ENCODE results near the gene RGS7.
"Not testable (repeated sequence)": the region's sequence is repeated elsewhere in the genome, so short reads cannot be mapped to it uniquely, and the experiment has no call there.

The RGS7 gene

GRCh38 chr1:241212628-241213027, 144.4 kb downstream of the RGS7 start:
- no peak for DNase-seq (ENCODE audit: low spot score)

GRCh38 chr1:241208910-241209379, 148.1 kb downstream of the RGS7 start:
- DNase-seq (ENCODE audit: low spot score), result no peak

- DNase-seq (ENCODE audit: low spot score), result no peak
Observed at GRCh38 chr1:241203817-241204216, 153.2 kb downstream of the RGS7 start.

- no peak for DNase-seq (ENCODE audit: low spot score)
Observed at GRCh38 chr1:241202401-241202800, 154.6 kb downstream of the RGS7 start.

- DNase-seq (ENCODE audit: low spot score), result no peak
Observed at GRCh38 chr1:241186716-241187115, 170.3 kb downstream of the RGS7 start.

- no peak for DNase-seq (ENCODE audit: low spot score)
Observed at GRCh38 chr1:241181971-241182370, 175.0 kb downstream of the RGS7 start.

- no peak for DNase-seq (ENCODE audit: low spot score)
Observed at GRCh38 chr1:241181471-241181870, 175.5 kb downstream of the RGS7 start.

GRCh38 chr1:241180569-241180968, 176.4 kb downstream of the RGS7 start:
- no peak for DNase-seq (ENCODE audit: low spot score)

- no peak for DNase-seq (ENCODE audit: low spot score)
Observed at GRCh38 chr1:241177660-241178059, 179.3 kb downstream of the RGS7 start.

GRCh38 chr1:241172486-241172885, 184.5 kb downstream of the RGS7 start:
- DNase-seq (ENCODE audit: low spot score), result no peak

- no peak for DNase-seq (ENCODE audit: low spot score)
Observed at GRCh38 chr1:241171991-241172390, 185.0 kb downstream of the RGS7 start.

- no peak for DNase-seq (ENCODE audit: low spot score)
Observed at GRCh38 chr1:241167121-241167630, 189.8 kb downstream of the RGS7 start.

GRCh38 chr1:241166625-241167024, 190.4 kb downstream of the RGS7 start:
- no peak for DNase-seq (ENCODE audit: low spot score)

GRCh38 chr1:241165256-241165655, 191.7 kb downstream of the RGS7 start:
- not testable (repeated sequence) for DNase-seq (ENCODE audit: low spot score)

- DNase-seq (ENCODE audit: low spot score), result no peak
Observed at GRCh38 chr1:241163363-241163762, 193.6 kb downstream of the RGS7 start.

GRCh38 chr1:241161188-241161689, 195.8 kb downstream of the RGS7 start:
- DNase-seq (ENCODE audit: low spot score), result no peak

GRCh38 chr1:241157435-241157834, 199.6 kb downstream of the RGS7 start:
- no peak for DNase-seq (ENCODE audit: low spot score)

- no peak for DNase-seq (ENCODE audit: low spot score)
Observed at GRCh38 chr1:241156231-241156965, 200.6 kb downstream of the RGS7 start.

- DNase-seq (ENCODE audit: low spot score), result no peak
Observed at GRCh38 chr1:241145881-241146280, 211.1 kb downstream of the RGS7 start.

- DNase-seq (ENCODE audit: low spot score), result no peak
Observed at GRCh38 chr1:241143765-241144442, 213.1 kb downstream of the RGS7 start.

GRCh38 chr1:241142493-241142892, 214.5 kb downstream of the RGS7 start:
- DNase-seq (ENCODE audit: low spot score), result no peak

- not testable (repeated sequence) for DNase-seq (ENCODE audit: low spot score)
Observed at GRCh38 chr1:241141646-241142045, 215.4 kb downstream of the RGS7 start.

- no peak for DNase-seq (ENCODE audit: low spot score)
Observed at GRCh38 chr1:241140670-241141069, 216.3 kb downstream of the RGS7 start.

Measured in left forelimb (tissue), 1 donor.